Liver (tissue), 9 donors: ENCODE measurements around the gene TUBGCP5. TPM values are rescaled to one million over a fixed set of nuclear protein-coding genes. Genes with fewer than 3 reads are reported as not detected.
"Not testable (repeated sequence)": the region's sequence is repeated elsewhere in the genome, so short reads cannot be mapped to it uniquely, and the experiment has no call there.

Experiments used
- DNase-seq: peaks from one replicate; pipeline ENCODE4 v3.0.0-alpha.2; 2017; ENCODE audit warnings: low spot score
- H3K27ac ChIP-seq, 2 donors: one replicate each; pipeline ENCODE4 v1.7.0; 2013; ENCODE audit warnings: inconsistent platforms in 2 of 2, low read length in 2 of 2, control low read depth in 1 of 2, low read depth in 1 of 2, mild to moderate bottlenecking in 1 of 2
- H3K27me3 ChIP-seq, 4 donors: one replicate each; pipeline versions ENCODE4 v1.6.1 to v1.7.0; 2013; ENCODE audit warnings: low read length in 3 of 4, inconsistent platforms in 1 of 4, mild to moderate bottlenecking in 1 of 4, moderate library complexity in 1 of 4; ENCODE audit not compliant: control insufficient read depth in 4 of 4, insufficient read depth in 4 of 4
- H3K36me3 ChIP-seq, 4 donors: one replicate each; pipeline versions ENCODE4 v1.6.1 to v1.7.0; 2013; ENCODE audit warnings: low read length in 3 of 4, mild to moderate bottlenecking in 3 of 4, low read depth in 1 of 4, moderate library complexity in 1 of 4; ENCODE audit not compliant: control insufficient read depth in 4 of 4, insufficient read depth in 3 of 4
- H3K4me1 ChIP-seq, 4 donors: one replicate each; pipeline versions ENCODE4 v1.6.1 to v1.7.0; 2013; ENCODE audit warnings: low read length in 3 of 4, mild to moderate bottlenecking in 3 of 4, moderate library complexity in 1 of 4; ENCODE audit not compliant: control insufficient read depth in 4 of 4, insufficient read depth in 4 of 4
- H3K4me3 ChIP-seq, 3 donors: one replicate each; pipeline versions ENCODE4 v1.6.1 to v1.7.0; 2013; ENCODE audit warnings: low read length in 3 of 3, control low read depth in 1 of 3, low read depth in 1 of 3, mild to moderate bottlenecking in 1 of 3
- H3K9ac ChIP-seq, 2 donors: one replicate each; pipeline ENCODE4 v1.7.0; 2013; ENCODE audit warnings: low read length in 2 of 2, mild to moderate bottlenecking in 2 of 2, moderate library complexity in 2 of 2, control low read depth in 1 of 2, low read depth in 1 of 2
- H3K9me3 ChIP-seq, 4 donors: one replicate each; pipeline versions ENCODE4 v1.6.1 to v1.7.0; 2013; ENCODE audit warnings: low read length in 3 of 4; ENCODE audit not compliant: control insufficient read depth in 4 of 4
- ATF3 ChIP-seq: IDR thresholded peaks from 2 replicates; pipeline ENCODE4 v1.6.1; 2016; ENCODE audit warnings: antibody characterized with exemption
- EGR1 ChIP-seq, 2 donors: IDR thresholded peaks; 2 replicates each; pipeline ENCODE4 v1.6.1; 2016 to 2018; ENCODE audit warnings: antibody characterized with exemption in 2 of 2, low read depth in 2 of 2
- FOXA1 ChIP-seq: IDR thresholded peaks from 2 replicates; pipeline ENCODE4 v1.6.1; 2016; ENCODE audit warnings: antibody characterized with exemption
- FOXA2 ChIP-seq: IDR thresholded peaks from 2 replicates; pipeline ENCODE4 v1.6.1; 2016; ENCODE audit warnings: antibody characterized with exemption
- GABPA ChIP-seq, 2 donors: IDR thresholded peaks in 1 of 2; conservative IDR thresholded peaks in 1 of 2; 2 replicates each; pipeline ENCODE4 v1.6.1; 2016; ENCODE audit warnings: antibody characterized with exemption in 2 of 2, mild to moderate bottlenecking in 1 of 2, moderate library complexity in 1 of 2
- HNF4A ChIP-seq, 2 donors: conservative IDR thresholded peaks; 2 replicates each; pipeline ENCODE4 v1.6.1; 2016; ENCODE audit warnings: antibody characterized with exemption in 2 of 2, mild to moderate bottlenecking in 2 of 2
- HNF4G ChIP-seq: IDR thresholded peaks from 2 replicates; pipeline ENCODE4 v1.6.1; 2016; ENCODE audit warnings: antibody characterized with exemption
- JUND ChIP-seq, 2 donors: IDR thresholded peaks; 2 replicates each; pipeline ENCODE4 v1.6.1; 2016; ENCODE audit warnings: antibody characterized with exemption in 2 of 2
- MAX ChIP-seq: IDR thresholded peaks from 2 replicates; pipeline ENCODE4 v1.6.1; 2016; ENCODE audit warnings: antibody characterized with exemption
- NR2F2 ChIP-seq: IDR thresholded peaks from 2 replicates; pipeline ENCODE4 v1.6.1; 2016; ENCODE audit warnings: antibody characterized with exemption
- RAD21 ChIP-seq, 2 donors: IDR thresholded peaks; 2 replicates each; pipeline ENCODE4 v1.6.1; 2016; ENCODE audit warnings: antibody characterized with exemption in 2 of 2, mild to moderate bottlenecking in 2 of 2
- REST ChIP-seq: IDR thresholded peaks from 2 replicates; pipeline ENCODE4 v1.6.1; 2016; ENCODE audit warnings: antibody characterized with exemption, mild to moderate bottlenecking
- RXRA ChIP-seq, 2 donors: IDR thresholded peaks; 2 replicates each; pipeline ENCODE4 v1.6.1; 2017 to 2018; ENCODE audit warnings: antibody characterized with exemption in 2 of 2, mild to moderate bottlenecking in 1 of 2
- SP1 ChIP-seq: IDR thresholded peaks from 2 replicates; pipeline ENCODE4 v1.6.1; 2018; ENCODE audit warnings: antibody characterized with exemption, mild to moderate bottlenecking
- TAF1 ChIP-seq: conservative IDR thresholded peaks from 2 replicates; pipeline ENCODE4 v1.6.1; 2016; ENCODE audit warnings: antibody characterized with exemption, mild to moderate bottlenecking
- YY1 ChIP-seq: IDR thresholded peaks from 2 replicates; pipeline ENCODE4 v1.6.1; 2016; ENCODE audit warnings: antibody characterized with exemption, mild to moderate bottlenecking
- WGBS: extraction: QIAGEN DNeasy Blood & Tissue Kit; methylation state at CpG from one replicate; pipeline ENCODE4 v1.1.7; 2013; 5-methylcytosine and 5-hydroxymethylcytosine counted together
- polyA plus RNA-seq, 2 donors: library from polyadenylated mRNA; stranded (reverse) in 1 of 2; unstranded in 1 of 2; fragments of 200-250 nt in 1 of 2; fragments of >200 nt in 1 of 2; fragmentation: Nextera tagmentation in 1 of 2; extraction: Ambion mirVana in 1 of 2; gene quantifications; one replicate each; pipeline versions ENCODE4 v1.2.1 to v1.2.3, GENCODE V29; 2013 to 2015
- total RNA-seq, 2 donors: library from RNA; depleted of rRNA; stranded (reverse); fragments of >200 nt; gene quantifications; one replicate each; pipeline ENCODE4 v1.2.3, GENCODE V29; 2014
- TF ChIP-seq, protein P1 (sequence below): fragments of 150-350 bp; IDR thresholded peaks from 2 replicates; pipeline ENCODE4 v1.5.1; 2017; ENCODE audit warnings: improper control_type of control experiment, low read depth, low read length; ENCODE audit not compliant: missing input control
- TF ChIP-seq, protein P2 (sequence below): IDR thresholded peaks from 2 replicates; pipeline ENCODE4 v1.6.1; 2016; ENCODE audit warnings: antibody characterized with exemption
- donor health status: healthy.
- donor health status: healthy.
- donor health status: healthy.
- donor health status: healthy.
- donor health status: healthy.

Gene TUBGCP5
- total and polyA plus RNA-seq, 4 donors, result 5.5 to 17.3 (median 7.4) TPM

DNA sequence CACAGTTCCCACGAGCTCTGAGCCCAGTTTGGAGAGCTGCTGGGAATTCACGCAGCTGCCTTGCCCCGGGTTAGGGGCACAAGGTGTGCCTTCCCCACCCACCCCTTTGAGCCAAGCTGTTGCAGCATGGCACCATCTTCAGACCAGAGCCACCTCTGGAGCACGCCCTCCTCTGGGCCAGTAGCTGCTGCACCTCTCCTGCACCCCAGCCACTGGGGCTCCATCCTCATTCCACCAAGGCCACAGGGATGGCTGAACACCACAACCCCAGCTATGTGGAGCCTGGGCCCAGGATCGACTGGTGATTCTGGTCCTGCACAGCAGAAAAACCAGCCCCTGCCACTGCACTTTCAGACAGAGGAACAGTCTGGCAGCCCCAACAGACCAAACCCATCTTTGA lies 25.7 kb downstream of the TUBGCP5 start:
- TF ChIP-seq FOXA2 (no peak), HNF4G (no peak), TAF1 (no peak), RAD21 (IDR thresholded peaks at IDR 0.05) (no peak), FOXA1 (no peak), EGR1 (IDR thresholded peaks at IDR 0.05; ENCODE audit: low read depth in 2 of 2) (no peak), ATF3 (no peak), RXRA (IDR thresholded peaks at IDR 0.05) (no peak), HNF4A (conservative IDR thresholded peaks at IDR 0.05) (no peak), REST (no peak), MAX (no peak), SP1 (no peak), JUND (IDR thresholded peaks at IDR 0.05) (no peak), NR2F2 (no peak), GABPA (IDR thresholded peaks at IDR 0.05 in 1 of 2, conservative IDR thresholded peaks at IDR 0.05 in 1 of 2) (no peak), YY1 (no peak)
- TF ChIP-seq, protein P1, sequence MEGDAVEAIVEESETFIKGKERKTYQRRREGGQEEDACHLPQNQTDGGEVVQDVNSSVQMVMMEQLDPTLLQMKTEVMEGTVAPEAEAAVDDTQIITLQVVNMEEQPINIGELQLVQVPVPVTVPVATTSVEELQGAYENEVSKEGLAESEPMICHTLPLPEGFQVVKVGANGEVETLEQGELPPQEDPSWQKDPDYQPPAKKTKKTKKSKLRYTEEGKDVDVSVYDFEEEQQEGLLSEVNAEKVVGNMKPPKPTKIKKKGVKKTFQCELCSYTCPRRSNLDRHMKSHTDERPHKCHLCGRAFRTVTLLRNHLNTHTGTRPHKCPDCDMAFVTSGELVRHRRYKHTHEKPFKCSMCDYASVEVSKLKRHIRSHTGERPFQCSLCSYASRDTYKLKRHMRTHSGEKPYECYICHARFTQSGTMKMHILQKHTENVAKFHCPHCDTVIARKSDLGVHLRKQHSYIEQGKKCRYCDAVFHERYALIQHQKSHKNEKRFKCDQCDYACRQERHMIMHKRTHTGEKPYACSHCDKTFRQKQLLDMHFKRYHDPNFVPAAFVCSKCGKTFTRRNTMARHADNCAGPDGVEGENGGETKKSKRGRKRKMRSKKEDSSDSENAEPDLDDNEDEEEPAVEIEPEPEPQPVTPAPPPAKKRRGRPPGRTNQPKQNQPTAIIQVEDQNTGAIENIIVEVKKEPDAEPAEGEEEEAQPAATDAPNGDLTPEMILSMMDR, result no peak
- TF ChIP-seq, protein P2, sequence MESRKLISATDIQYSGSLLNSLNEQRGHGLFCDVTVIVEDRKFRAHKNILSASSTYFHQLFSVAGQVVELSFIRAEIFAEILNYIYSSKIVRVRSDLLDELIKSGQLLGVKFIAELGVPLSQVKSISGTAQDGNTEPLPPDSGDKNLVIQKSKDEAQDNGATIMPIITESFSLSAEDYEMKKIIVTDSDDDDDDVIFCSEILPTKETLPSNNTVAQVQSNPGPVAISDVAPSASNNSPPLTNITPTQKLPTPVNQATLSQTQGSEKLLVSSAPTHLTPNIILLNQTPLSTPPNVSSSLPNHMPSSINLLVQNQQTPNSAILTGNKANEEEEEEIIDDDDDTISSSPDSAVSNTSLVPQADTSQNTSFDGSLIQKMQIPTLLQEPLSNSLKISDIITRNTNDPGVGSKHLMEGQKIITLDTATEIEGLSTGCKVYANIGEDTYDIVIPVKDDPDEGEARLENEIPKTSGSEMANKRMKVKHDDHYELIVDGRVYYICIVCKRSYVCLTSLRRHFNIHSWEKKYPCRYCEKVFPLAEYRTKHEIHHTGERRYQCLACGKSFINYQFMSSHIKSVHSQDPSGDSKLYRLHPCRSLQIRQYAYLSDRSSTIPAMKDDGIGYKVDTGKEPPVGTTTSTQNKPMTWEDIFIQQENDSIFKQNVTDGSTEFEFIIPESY, result no peak
- H3K9me3 ChIP-seq, result no peaks in the 10 kb centered on the region
- no peak overlapping the region for H3K27ac ChIP-seq
- no peaks in the 10 kb centered on the region for H3K27me3 ChIP-seq
- no peak overlapping the region for H3K9ac ChIP-seq
- peaks cover 17 to 65% (median 33%) of the 10 kb centered on the region in 4 donors for H3K36me3 ChIP-seq
- WGBS, result 88% methylated on average over 5 of the region's 5 CpGs
- no peak for DNase-seq
- no peaks in the 10 kb centered on the region for H3K4me1 ChIP-seq
- no peak overlapping the region for H3K4me3 ChIP-seq

- not testable (repeated sequence) for H3K9ac ChIP-seq, H3K4me3 ChIP-seq, H3K27ac ChIP-seq, DNase-seq, H3K27me3 ChIP-seq, H3K9me3 ChIP-seq, H3K4me1 ChIP-seq
- H3K36me3 ChIP-seq, result peaks cover 16 to 67% (median 32%) of the 10 kb centered on the region in 4 donors
- 96% methylated on average over 9 of the region's 9 CpGs for WGBS
Observed at GRCh38 chr15:23012616-23013015, 26.8 kb downstream of the TUBGCP5 start.
